ENCODE results near the gene ZFHX3.

- TF ChIP-seq CTCF (conservative IDR thresholded peaks at IDR 0.05) (no peak), ZFX (IDR thresholded peaks at IDR 0.05) (no peak)
Measured at GRCh38 chr16:72789921-72790320, 258.0 kb downstream of the ZFHX3 start.

All from C4-2B (cell line).